BE2C (cell line): ENCODE data around the gene ZNF750.

Experiments used
- DNase-seq: peaks from one replicate; pipeline ENCODE4 v3.0.0-alpha.2; 2020
- H3K27me3 ChIP-seq: fragments of 250-450 bp; sonication (Bioruptor Pico); 2 replicates; pipeline ENCODE4 v1.5.1; 2020; ENCODE audit warnings: mild to moderate bottlenecking
- H3K36me3 ChIP-seq: fragments of 250-450 bp; sonication (Bioruptor Pico); 2 replicates; pipeline ENCODE4 v1.5.1; 2020; ENCODE audit warnings: mild to moderate bottlenecking
- H3K4me1 ChIP-seq: fragments of 250-450 bp; sonication (Bioruptor Pico); 2 replicates; pipeline ENCODE4 v1.5.1; 2020
- H3K4me3 ChIP-seq: 2 replicates; pipeline ENCODE4 v1.5.1; 2011; ENCODE audit warnings: low read depth, low read length
- H3K9me3 ChIP-seq: fragments of 250-450 bp; sonication (Bioruptor Pico); 2 replicates; pipeline ENCODE4 v1.5.1; 2020
- CTCF ChIP-seq: IDR thresholded peaks from 2 replicates; pipeline ENCODE4 v1.5.1; 2012; ENCODE audit warnings: mild to moderate bottlenecking, low read depth, low read length

Gene ZNF750

DNA sequence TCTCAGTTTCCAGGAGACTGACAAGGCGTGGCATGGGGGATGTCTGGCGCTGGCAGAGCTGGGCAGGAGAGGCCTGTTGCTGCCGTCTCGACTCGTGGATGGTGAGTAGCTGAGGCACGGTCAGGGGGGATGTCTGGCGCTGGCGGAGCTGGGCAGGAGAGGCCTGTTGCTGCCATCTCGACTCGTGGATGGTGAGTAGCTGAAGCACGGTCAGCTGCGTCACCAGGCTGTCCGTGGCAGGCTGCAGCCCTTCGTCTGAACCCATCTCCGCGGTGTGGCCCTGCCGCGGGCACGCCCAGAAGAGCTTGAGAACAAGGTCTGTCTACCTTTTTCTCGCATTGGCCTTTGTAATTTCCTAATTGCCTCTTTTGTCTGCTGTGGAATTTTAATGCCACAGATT, 25.0 kb downstream of the ZNF750 start:
- Histone ChIP-seq H3K36me3 (peaks cover 23% of the 10 kb centered on the region), H3K4me3 (no peak overlapping the region)
- no peak for TF ChIP-seq CTCF

GRCh38 chr17:82813299-82814051, 26.3 kb downstream of the ZNF750 start:
- Histone ChIP-seq H3K4me3 (no peak overlapping the region), H3K27me3 (no peaks in the 10 kb centered on the region), H3K4me1 (no peaks in the 10 kb centered on the region), H3K9me3 (no peaks in the 10 kb centered on the region), H3K36me3 (peaks cover 23% of the 10 kb centered on the region)
- DNase-seq, result no peak
- no peak for TF ChIP-seq CTCF

More for the DNA sequence above, 25.0 kb downstream of the ZNF750 start:
- no peaks in the 10 kb centered on the region for H3K4me1 ChIP-seq
- H3K9me3 ChIP-seq, result no peaks in the 10 kb centered on the region
- no peak for DNase-seq
- H3K27me3 ChIP-seq, result no peaks in the 10 kb centered on the region

DNA sequence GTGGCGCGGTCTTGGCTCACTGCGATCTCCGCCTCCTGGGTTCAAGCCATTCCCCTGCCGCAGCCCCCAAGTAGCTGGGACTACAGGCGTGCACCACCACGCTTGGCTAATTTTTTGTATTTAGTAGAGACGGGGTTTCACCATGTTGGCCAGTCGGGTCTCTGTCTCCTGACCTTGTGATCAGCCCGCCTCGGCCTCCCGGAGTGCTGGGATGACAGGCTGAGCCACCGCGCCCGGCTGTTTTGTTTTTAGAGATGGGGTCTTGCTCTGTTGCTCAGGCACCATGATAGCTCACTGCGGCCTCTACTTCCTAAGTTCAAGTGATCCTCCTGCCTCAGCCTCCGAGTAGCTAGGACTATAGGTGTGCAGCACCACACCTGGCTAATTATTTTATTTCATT, 27.2 kb downstream of the ZNF750 start:
- no peaks in the 10 kb centered on the region for H3K9me3 ChIP-seq
- H3K4me1 ChIP-seq, result no peaks in the 10 kb centered on the region
- no peak overlapping the region for H3K4me3 ChIP-seq
- no peaks in the 10 kb centered on the region for H3K27me3 ChIP-seq
- no peak for DNase-seq
- H3K36me3 ChIP-seq, result peaks cover 23% of the 10 kb centered on the region
- no peak for TF ChIP-seq CTCF

- H3K4me3 ChIP-seq, result no peak overlapping the region
- peaks cover 24% of the 10 kb centered on the region for H3K36me3 ChIP-seq
- no peak for DNase-seq
- no peak for TF ChIP-seq CTCF
- H3K4me1 ChIP-seq, result no peaks in the 10 kb centered on the region
- H3K9me3 ChIP-seq, result no peaks in the 10 kb centered on the region
- no peaks in the 10 kb centered on the region for H3K27me3 ChIP-seq
These were observed 27.8 kb downstream of the ZNF750 start for GRCh38 chr17:82812058-82812457.

DNA sequence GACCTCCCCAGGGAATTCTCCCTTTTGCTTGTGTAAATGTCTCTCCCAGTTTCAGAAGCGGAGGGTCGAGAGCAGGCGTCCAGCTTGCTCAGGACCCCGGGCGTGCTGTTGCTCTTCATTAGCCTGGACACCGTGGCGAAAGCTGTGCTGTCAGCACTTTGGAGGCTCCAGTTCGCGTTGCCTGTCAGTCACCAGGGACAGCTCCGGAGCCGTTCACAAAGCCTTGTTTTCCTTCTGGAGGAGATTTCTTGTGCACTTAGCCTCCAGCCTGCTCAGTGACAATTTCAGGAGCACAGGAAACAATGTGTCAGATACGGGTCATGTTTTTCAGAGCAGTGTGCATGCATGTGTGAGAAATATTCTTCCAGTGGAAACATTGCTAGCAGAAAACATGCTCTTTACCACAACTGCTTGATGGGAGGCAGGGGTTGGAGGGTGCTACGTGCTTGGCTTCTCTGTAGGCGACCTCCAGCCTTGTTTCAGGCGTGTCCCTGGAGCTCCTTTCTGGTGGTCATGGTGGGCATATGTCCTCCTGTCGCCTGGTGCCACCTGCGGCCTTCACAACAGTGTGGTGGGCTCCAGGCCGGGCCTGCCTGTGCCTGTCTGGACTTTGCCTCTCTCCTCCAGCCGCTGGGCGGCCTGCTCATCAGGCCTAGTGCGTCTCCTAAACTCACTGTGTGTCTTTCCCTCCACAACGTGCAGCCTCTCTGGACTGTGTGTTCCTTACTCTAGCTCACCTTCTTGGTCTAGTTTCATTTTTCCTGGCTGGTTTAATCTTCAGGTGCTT, 29.0 kb downstream of the ZNF750 start:
- no peak overlapping the region for H3K4me3 ChIP-seq
- H3K36me3 ChIP-seq, result peaks cover 21% of the 10 kb centered on the region
- DNase-seq, result no peak
- no peaks in the 10 kb centered on the region for H3K27me3 ChIP-seq
- H3K9me3 ChIP-seq, result no peaks in the 10 kb centered on the region
- no peak for TF ChIP-seq CTCF
- no peaks in the 10 kb centered on the region for H3K4me1 ChIP-seq
